IPS-NIHi7 (cell line): ENCODE measurements around the gene PITPNM3.
"Not testable (repeated sequence)": the region's sequence is repeated elsewhere in the genome, so short reads cannot be mapped to it uniquely, and the experiment has no call there.

Source experiments
- DNase-seq: peaks from one replicate; pipeline ENCODE4 v3.0.0; 2012; ENCODE audit warnings: mixed read lengths; ENCODE audit errors: extremely low spot score

PITPNM3 gene

GRCh38 chr17:6502142-6502541 is 54.2 kb downstream of the PITPNM3 start:
- no peak for DNase-seq

- DNase-seq = no peak
Observed at GRCh38 chr17:6501359-6501758, 55.0 kb downstream of the PITPNM3 start.

GRCh38 chr17:6498901-6499540 is 57.3 kb downstream of the PITPNM3 start:
- no peak for DNase-seq

- no peak for DNase-seq
Observed at GRCh38 chr17:6498356-6498755, 58.0 kb downstream of the PITPNM3 start.

- DNase-seq = peak; percentile 56
Observed at GRCh38 chr17:6497496-6498221, 58.7 kb downstream of the PITPNM3 start.

GRCh38 chr17:6496640-6497441 is 59.5 kb downstream of the PITPNM3 start:
- no peak for DNase-seq

- peak; percentile 86 for DNase-seq
Observed at GRCh38 chr17:6496116-6496481, 60.3 kb downstream of the PITPNM3 start.

GRCh38 chr17:6495450-6496115 is 60.8 kb downstream of the PITPNM3 start:
- DNase-seq = peak; percentile 57

- no peak for DNase-seq
Observed at GRCh38 chr17:6494239-6494941, 62.0 kb downstream of the PITPNM3 start.

GRCh38 chr17:6492892-6493674 is 63.3 kb downstream of the PITPNM3 start:
- DNase-seq = peak; percentile 44

- no peak for DNase-seq
Observed at GRCh38 chr17:6491071-6491700, 65.2 kb downstream of the PITPNM3 start.

GRCh38 chr17:6489016-6489550 is 67.3 kb downstream of the PITPNM3 start:
- DNase-seq = no peak

- DNase-seq = no peak
Observed at GRCh38 chr17:6488008-6488539, 68.3 kb downstream of the PITPNM3 start.

- no peak for DNase-seq
Observed at GRCh38 chr17:6487251-6488007, 68.9 kb downstream of the PITPNM3 start.

- DNase-seq = no peak
Observed at GRCh38 chr17:6485646-6486412, 70.5 kb downstream of the PITPNM3 start.

- DNase-seq = no peak
Observed at GRCh38 chr17:6483507-6483906, 72.8 kb downstream of the PITPNM3 start.

- DNase-seq = not testable (repeated sequence)
Observed at GRCh38 chr17:6482796-6483195, 73.6 kb downstream of the PITPNM3 start.

- no peak for DNase-seq
Observed at GRCh38 chr17:6482105-6482455, 74.3 kb downstream of the PITPNM3 start.
